HUES6 (cell line): ENCODE measurements around the gene ADAM15.

Experiments used
- H3K27ac ChIP-seq: 2 replicates; pipeline ENCODE4 v1.7.0; 2013; ENCODE audit warnings: low read depth, mild to moderate bottlenecking, low read length, inconsistent platforms
- H3K27me3 ChIP-seq: 2 replicates; pipeline ENCODE4 v1.6.1; 2013; ENCODE audit warnings: low read length; ENCODE audit not compliant: control insufficient read depth, insufficient read depth
- H3K36me3 ChIP-seq: 2 replicates; pipeline ENCODE4 v1.6.1; 2013; ENCODE audit warnings: low read length; ENCODE audit not compliant: control insufficient read depth, insufficient read depth
- H3K4me1 ChIP-seq: 2 replicates; pipeline ENCODE4 v1.6.1; 2013; ENCODE audit warnings: low read length; ENCODE audit not compliant: control insufficient read depth, insufficient read depth
- H3K4me3 ChIP-seq: 2 replicates; pipeline ENCODE4 v1.5.1; 2013; ENCODE audit warnings: low read depth, low read length
- H3K9ac ChIP-seq: one replicate; pipeline ENCODE4 v1.6.1; 2013; ENCODE audit warnings: mild to moderate bottlenecking, low read length
- H3K9me3 ChIP-seq: 2 replicates; pipeline ENCODE4 v1.6.1; 2013; ENCODE audit warnings: low read depth, low read length; ENCODE audit not compliant: control insufficient read depth, insufficient read depth

The ADAM15 gene

GRCh38 chr1:155050560-155051341 is at the start of gene ADAM15:
TSS of gene ADAM15 (plus strand) at chr1:155051316. CDS start at chr1:155051387, 71 bp downstream.
- H3K4me3 ChIP-seq, result peak within 1 kb of the TSS; percentile 88
- peaks cover 32% of the 10 kb centered on the region for H3K4me1 ChIP-seq
- no peaks in the 10 kb centered on the region for H3K9me3 ChIP-seq
- H3K27me3 ChIP-seq, result peaks cover 20% of the 10 kb centered on the region
- H3K27ac ChIP-seq, result peak within 1 kb of the TSS; percentile 24; the same call in 1 of the 2 replicates
- no peaks in the 10 kb centered on the region for H3K36me3 ChIP-seq
- H3K9ac ChIP-seq, result peak within 1 kb of the TSS; percentile 78

- Histone ChIP-seq H3K36me3 (no peaks in the 10 kb centered on the region), H3K27me3 (no peaks in the 10 kb centered on the region), H3K4me1 (peaks cover 23% of the 10 kb centered on the region), H3K9ac (peak overlapping the region; percentile 71), H3K27ac (peak overlapping the region; percentile 90; the same call in 1 of the 2 replicates), H3K9me3 (no peaks in the 10 kb centered on the region), H3K4me3 (peak overlapping the region; percentile 68)
These were observed 49.8 kb upstream of the ADAM15 start for GRCh38 chr1:155001425-155001674.

- peak overlapping the region; percentile 68 for H3K4me3 ChIP-seq
- no peaks in the 10 kb centered on the region for H3K36me3 ChIP-seq
- H3K27me3 ChIP-seq, result no peaks in the 10 kb centered on the region
- H3K27ac ChIP-seq, result peak overlapping the region; percentile 90; the same call in 1 of the 2 replicates
- peaks cover 23% of the 10 kb centered on the region for H3K4me1 ChIP-seq
- no peaks in the 10 kb centered on the region for H3K9me3 ChIP-seq
- peak overlapping the region; percentile 71 for H3K9ac ChIP-seq
These were observed 49.2 kb upstream of the ADAM15 start for GRCh38 chr1:155001675-155002463.

GRCh38 chr1:155002464-155003226 is 48.5 kb upstream of the ADAM15 start, which contains the start of gene ZBTB7B:
TSS of gene ZBTB7B (plus strand) at chr1:155002802. CDS start at chr1:155014661, 11,859 bp downstream.
- Histone ChIP-seq H3K4me1 (peaks cover 23% of the 10 kb centered on the region), H3K27me3 (no peaks in the 10 kb centered on the region), H3K27ac (peak within 1 kb of the TSS; percentile 90; the same call in 1 of the 2 replicates), H3K4me3 (peak within 1 kb of the TSS; percentile 99), H3K36me3 (no peaks in the 10 kb centered on the region), H3K9me3 (no peaks in the 10 kb centered on the region), H3K9ac (peak within 1 kb of the TSS; percentile 80)

- Histone ChIP-seq H3K4me1 (peaks cover 28% of the 10 kb centered on the region), H3K36me3 (no peaks in the 10 kb centered on the region), H3K4me3 (peak overlapping the region; percentile 99), H3K27me3 (no peaks in the 10 kb centered on the region), H3K9ac (peak overlapping the region; percentile 80), H3K27ac (peak overlapping the region; percentile 34; the same call in 1 of the 2 replicates), H3K9me3 (no peaks in the 10 kb centered on the region)
These were observed 47.8 kb upstream of the ADAM15 start for GRCh38 chr1:155003227-155003765.

- H3K4me1 ChIP-seq, result peaks cover 30% of the 10 kb centered on the region
These were observed 47.3 kb upstream of the ADAM15 start for GRCh38 chr1:155003766-155004351.

GRCh38 chr1:155004352-155005075 is 46.6 kb upstream of the ADAM15 start:
- H3K9me3 ChIP-seq, result no peaks in the 10 kb centered on the region
- peak overlapping the region; percentile 12 for H3K9ac ChIP-seq
- no peaks in the 10 kb centered on the region for H3K27me3 ChIP-seq
- H3K4me3 ChIP-seq, result peak overlapping the region; percentile 99
- H3K36me3 ChIP-seq, result no peaks in the 10 kb centered on the region
- peak overlapping the region; percentile 34 for H3K27ac ChIP-seq
- peaks cover 31% of the 10 kb centered on the region for H3K4me1 ChIP-seq

More at GRCh38 chr1:155003766-155004351, 47.3 kb upstream of the ADAM15 start:
- Histone ChIP-seq H3K9ac (peak overlapping the region; percentile 79), H3K36me3 (no peaks in the 10 kb centered on the region), H3K27ac (peak overlapping the region; percentile 34), H3K4me3 (peak overlapping the region; percentile 99), H3K9me3 (no peaks in the 10 kb centered on the region), H3K27me3 (no peaks in the 10 kb centered on the region)

- Histone ChIP-seq H3K27me3 (no peaks in the 10 kb centered on the region), H3K9me3 (no peaks in the 10 kb centered on the region), H3K4me3 (peak overlapping the region; percentile 99; the same call in 1 of the 2 replicates), H3K27ac (no peak overlapping the region), H3K36me3 (no peaks in the 10 kb centered on the region), H3K4me1 (peaks cover 32% of the 10 kb centered on the region), H3K9ac (no peak overlapping the region)
These were observed 45.8 kb upstream of the ADAM15 start for GRCh38 chr1:155005076-155006011.

GRCh38 chr1:155006601-155007101 is 44.5 kb upstream of the ADAM15 start:
- Histone ChIP-seq H3K9ac (no peak overlapping the region), H3K27ac (no peak overlapping the region), H3K4me1 (peaks cover 34% of the 10 kb centered on the region), H3K27me3 (no peaks in the 10 kb centered on the region), H3K4me3 (no peak overlapping the region), H3K9me3 (no peaks in the 10 kb centered on the region), H3K36me3 (no peaks in the 10 kb centered on the region)
